ENCODE results near the gene PRR22.

Gene PRR22

DNA sequence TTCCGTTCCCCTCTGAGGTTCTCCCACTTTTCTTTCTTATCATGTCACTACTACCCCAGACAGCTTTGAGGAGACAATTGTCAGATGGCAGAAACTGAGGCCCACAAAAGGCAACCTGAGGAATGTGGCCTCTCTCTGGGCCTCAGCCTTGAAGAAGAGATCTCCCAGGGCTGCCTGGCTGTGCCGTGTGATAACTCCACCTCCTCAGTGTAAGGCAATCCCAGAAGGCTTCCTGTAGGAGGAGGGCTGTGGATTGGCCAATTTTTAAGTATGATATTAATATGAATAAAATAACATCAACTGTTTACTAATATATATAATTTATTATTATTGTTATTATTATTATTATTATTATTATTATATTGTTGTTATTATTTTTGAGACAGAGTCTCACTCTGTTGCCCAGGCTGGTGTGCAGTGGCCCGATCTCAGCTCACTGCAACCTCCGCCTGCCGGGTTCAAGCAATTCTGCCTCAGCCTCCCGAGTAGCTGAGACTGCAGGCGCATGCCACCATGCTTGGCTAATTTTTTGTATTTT is 10.9 kb upstream of the PRR22 start:
- H3K27ac ChIP-seq = no peak overlapping the region
- TF ChIP-seq, protein P1, sequence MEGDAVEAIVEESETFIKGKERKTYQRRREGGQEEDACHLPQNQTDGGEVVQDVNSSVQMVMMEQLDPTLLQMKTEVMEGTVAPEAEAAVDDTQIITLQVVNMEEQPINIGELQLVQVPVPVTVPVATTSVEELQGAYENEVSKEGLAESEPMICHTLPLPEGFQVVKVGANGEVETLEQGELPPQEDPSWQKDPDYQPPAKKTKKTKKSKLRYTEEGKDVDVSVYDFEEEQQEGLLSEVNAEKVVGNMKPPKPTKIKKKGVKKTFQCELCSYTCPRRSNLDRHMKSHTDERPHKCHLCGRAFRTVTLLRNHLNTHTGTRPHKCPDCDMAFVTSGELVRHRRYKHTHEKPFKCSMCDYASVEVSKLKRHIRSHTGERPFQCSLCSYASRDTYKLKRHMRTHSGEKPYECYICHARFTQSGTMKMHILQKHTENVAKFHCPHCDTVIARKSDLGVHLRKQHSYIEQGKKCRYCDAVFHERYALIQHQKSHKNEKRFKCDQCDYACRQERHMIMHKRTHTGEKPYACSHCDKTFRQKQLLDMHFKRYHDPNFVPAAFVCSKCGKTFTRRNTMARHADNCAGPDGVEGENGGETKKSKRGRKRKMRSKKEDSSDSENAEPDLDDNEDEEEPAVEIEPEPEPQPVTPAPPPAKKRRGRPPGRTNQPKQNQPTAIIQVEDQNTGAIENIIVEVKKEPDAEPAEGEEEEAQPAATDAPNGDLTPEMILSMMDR (conservative IDR thresholded peaks at IDR 0.05) = no peak
- TF ChIP-seq ZFX (IDR thresholded peaks at IDR 0.05) = no peak

DNA sequence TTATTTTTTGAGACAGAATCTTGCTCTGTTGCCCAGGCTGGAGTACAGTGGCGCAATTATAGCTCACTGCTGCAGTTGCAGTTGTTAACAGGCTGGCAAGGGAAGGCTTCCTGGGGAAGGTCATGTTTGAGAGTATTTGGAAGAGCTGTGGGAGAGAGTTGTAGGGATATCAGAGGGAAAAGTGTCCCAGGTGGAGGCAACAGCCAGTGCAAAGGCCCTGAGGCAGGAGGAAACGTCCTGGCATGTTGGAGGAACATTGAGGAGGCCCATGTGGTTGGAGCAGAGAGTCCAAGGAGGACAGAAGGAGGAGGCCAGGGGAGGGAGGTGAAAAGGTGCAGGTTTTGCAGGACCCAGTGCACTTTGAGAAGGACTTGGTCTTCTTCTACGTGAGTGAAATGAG is 8.6 kb upstream of the PRR22 start:
- TF ChIP-seq, protein P1 (conservative IDR thresholded peaks at IDR 0.05) = no peak
- TF ChIP-seq ZFX (IDR thresholded peaks at IDR 0.05) = no peak

DNA sequence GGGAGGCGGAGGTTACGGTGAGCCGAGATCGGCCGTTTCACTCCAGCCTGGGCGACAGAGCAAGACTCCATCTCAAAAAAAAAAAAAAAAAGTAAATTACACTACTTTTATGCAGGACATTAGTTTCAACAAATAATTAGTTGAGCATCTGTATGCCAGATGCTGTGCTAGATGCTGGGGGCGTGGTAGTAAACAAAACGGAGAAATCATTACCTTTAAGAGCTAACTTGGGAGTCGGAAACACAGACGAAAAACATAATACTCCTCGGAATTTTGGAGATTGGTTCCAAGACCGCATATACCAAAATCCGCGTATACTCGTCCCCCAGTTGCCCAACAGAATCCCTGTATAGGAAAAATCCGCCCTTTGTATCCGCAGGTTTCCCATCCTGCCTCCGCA is 7.7 kb upstream of the PRR22 start:
- no peak for TF ChIP-seq ZFX (IDR thresholded peaks at IDR 0.05)
- TF ChIP-seq, protein P1 (conservative IDR thresholded peaks at IDR 0.05) = no peak
- H3K27ac ChIP-seq = no peak overlapping the region

More for the DNA sequence above, 8.6 kb upstream of the PRR22 start:
- no peak overlapping the region for H3K27ac ChIP-seq

DNA sequence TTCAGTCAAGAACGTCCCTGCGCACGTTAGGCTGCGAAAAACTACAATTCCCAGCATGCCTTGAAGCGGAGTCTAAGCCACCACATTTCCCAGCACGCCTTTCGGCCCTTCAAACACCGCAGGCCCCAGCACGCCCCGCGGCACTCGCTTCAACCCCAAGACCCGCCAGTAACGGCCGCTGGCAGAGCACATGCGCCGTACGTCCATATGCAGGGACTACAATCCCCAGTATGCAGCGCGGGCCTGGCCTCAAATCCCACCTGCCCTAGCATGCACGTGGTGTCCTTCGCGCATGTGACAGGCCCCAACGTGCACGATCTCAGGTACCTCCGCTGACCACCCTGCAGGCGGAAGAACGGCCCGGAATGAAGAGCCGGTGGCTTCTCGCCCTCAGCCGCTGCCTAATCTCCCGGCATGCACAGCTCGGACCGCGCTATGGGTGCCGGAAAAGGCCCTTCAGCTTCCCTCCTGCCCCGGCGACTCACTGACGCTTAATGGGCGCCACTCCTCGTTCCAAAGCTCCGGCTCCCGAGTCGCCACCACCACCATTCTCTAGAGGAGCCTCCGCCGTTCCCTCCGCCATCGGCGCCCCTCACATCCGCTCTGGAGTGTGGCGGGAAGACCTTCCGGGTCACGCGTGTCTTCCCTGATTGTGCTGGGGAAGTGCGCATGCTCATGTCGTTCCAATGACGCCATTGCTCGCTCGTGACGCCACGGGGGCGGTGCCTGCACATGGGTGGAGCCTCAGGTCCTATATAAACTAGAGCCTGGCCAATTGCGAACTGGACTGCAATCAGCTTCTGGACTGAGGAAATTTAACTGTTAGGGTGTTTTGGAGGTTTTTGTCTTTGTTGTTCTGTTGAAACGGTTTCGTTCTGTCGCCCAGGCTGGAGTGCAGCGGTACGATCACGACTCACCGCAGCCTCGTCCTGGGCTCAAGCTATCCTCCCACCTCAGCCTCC is 6.3 kb upstream of the PRR22 start, which contains the start of gene DUS3L:
Gene DUS3L, minus strand, starts transcription at position 605 of the 962 bp plus-strand sequence. Its CDS starts 22 bp downstream, at position 583.
- H3K27ac ChIP-seq = peak within 1 kb of the TSS; percentile 92
- peak; percentile 46; the same call in 1 of the 2 replicates for TF ChIP-seq ZFX (IDR thresholded peaks at IDR 0.05)
- TF ChIP-seq, protein P1 (conservative IDR thresholded peaks at IDR 0.05) = no peak

DNA sequence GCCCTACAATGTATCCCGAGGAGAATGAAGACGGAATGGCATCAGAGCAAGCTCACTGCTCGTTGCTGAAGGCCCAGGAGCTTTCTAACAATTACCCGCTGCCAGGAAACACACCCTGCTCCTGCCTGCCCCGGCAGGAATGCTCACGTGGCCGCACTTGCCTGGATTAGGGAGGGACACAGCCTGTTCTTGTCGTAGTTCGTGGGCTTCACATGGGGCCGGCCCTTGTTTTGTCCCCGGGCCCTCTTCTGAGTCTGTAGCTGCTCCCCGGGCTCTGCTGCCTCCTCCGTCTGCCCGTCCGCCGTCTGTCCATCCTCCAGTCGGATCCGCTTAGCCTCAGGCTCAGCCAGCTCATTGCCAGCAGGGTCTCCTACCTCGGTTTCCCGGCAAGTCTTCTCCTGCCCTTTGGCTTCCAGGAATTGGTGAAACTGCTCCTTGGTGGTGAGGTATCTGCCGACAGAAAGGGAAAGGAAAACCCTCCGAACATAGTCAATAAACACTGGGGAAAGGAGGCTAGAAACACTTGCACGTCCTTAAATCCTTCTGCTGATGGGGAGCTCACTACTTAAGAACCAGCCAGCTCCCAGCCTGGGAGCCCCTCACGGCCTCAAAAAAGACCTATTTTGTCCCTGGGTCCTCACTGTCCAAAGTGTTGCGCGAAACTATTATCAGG is 5.5 kb upstream of the PRR22 start:
- TF ChIP-seq, protein P1 (conservative IDR thresholded peaks at IDR 0.05) = no peak
- no peak for TF ChIP-seq ZFX (IDR thresholded peaks at IDR 0.05)
- peak overlapping the region; percentile 92 for H3K27ac ChIP-seq

DNA sequence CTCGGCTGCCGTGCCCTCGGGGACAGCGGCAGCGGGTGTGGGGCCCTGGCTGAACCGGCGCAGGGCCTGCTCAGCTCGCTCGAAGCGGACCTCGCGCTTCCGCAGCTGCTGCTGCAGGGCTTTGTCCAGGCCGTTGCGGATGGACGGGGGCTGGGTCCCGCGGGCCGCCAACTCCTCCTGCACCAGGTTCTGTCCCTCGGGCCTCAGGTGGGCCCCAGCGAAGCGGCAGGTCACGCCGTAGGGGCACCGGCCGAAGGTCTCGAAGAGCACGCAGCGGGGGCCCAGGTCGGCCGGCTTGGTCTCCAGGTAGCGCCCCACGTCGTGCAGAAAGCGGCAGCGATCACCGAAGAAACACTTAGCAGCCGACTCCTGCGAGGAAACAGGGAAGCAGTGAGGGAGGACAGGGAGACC is 4.8 kb upstream of the PRR22 start:
- TF ChIP-seq, protein P1 (conservative IDR thresholded peaks at IDR 0.05) = no peak
- TF ChIP-seq ZFX (IDR thresholded peaks at IDR 0.05) = no peak
- no peak overlapping the region for H3K27ac ChIP-seq
